Naive thymus-derived CD8-positive, alpha-beta T cell (primary cell): ENCODE data around the gene NAT16. TPM values are rescaled to one million over a fixed set of nuclear protein-coding genes. Genes with fewer than 3 reads are reported as not detected.
A peak's percentile ranks its signal among the peaks of the same experiment; 100 is the strongest.

Experiments
- ATAC-seq, 2 donors: fragments of 150-1000 bp; cut with Tn5 transposase in 1 of 2; sonication (Bioruptor Pico), chemical (Tn5 transposase) in 1 of 2; 1 replicate in 1 of 2; 2 replicates in 1 of 2; pipeline ENCODE4 v1.10.0; 2021; ENCODE audit warnings: mild to moderate bottlenecking in 2 of 2, moderate library complexity in 2 of 2
- POLR2A ChIA-PET: fragments of 350-600 bp; sonication (Branson Sonifier 250); formaldehyde crosslinking; loops from one replicate; lab custom pipeline; 2021; ENCODE audit warnings: antibody characterized with exemption; lab: Charles Lee
- DNase-seq, 10 donors: peaks; one replicate each; pipeline versions ENCODE4 v3.0.0 to v3.0.0-alpha.2; 2020 to 2022
- H3K27ac Mint-ChIP-seq, 10 donors: one replicate each; pipeline ENCODE4 v1.8.0; 2020 to 2022; ENCODE audit warnings: mild to moderate bottlenecking in 10 of 10, mixed read lengths in 10 of 10, moderate library complexity in 4 of 10, inconsistent platforms in 1 of 10
- H3K27me3 Mint-ChIP-seq, 5 donors: one replicate each; pipeline ENCODE4 v1.8.0; 2021 to 2022; ENCODE audit warnings: mixed read lengths in 5 of 5
- H3K36me3 Mint-ChIP-seq, 3 donors: one replicate each; pipeline ENCODE4 v1.8.0; 2020 to 2022; ENCODE audit warnings: mixed read lengths in 3 of 3, mild to moderate bottlenecking in 2 of 3, inconsistent platforms in 1 of 3
- H3K4me1 Mint-ChIP-seq, 4 donors: one replicate each; pipeline ENCODE4 v1.8.0; 2021 to 2022; ENCODE audit warnings: mixed read lengths in 4 of 4
- H3K4me3 Mint-ChIP-seq, 10 donors: one replicate each; pipeline ENCODE4 v1.8.0; 2020 to 2022; ENCODE audit warnings: mild to moderate bottlenecking in 10 of 10, mixed read lengths in 10 of 10, moderate library complexity in 6 of 10, inconsistent platforms in 1 of 10
- H3K9me3 Mint-ChIP-seq, 9 donors: one replicate each; pipeline ENCODE4 v1.8.0; 2020 to 2022; ENCODE audit warnings: mixed read lengths in 9 of 9, mild to moderate bottlenecking in 3 of 9, inconsistent platforms in 1 of 9, moderate library complexity in 1 of 9
- polyA plus RNA-seq, 3 donors: library from polyadenylated mRNA; unstranded; fragments of 300-500 nt; fragmentation: Illumina TruSeq; gene quantifications; one replicate each; pipeline ENCODE4 v1.2.3, GENCODE V29; 2021
- total RNA-seq, 8 experiments: library from RNA in 2 of 8; stranded (reverse) in 2 of 8; gene quantifications; one replicate each; pipeline ENCODE4 v1.2.3 and lab custom pipeline; 2021 to 2026

Gene NAT16
- total and polyA plus RNA-seq, 5 experiments from 2014 or later = not detected

GRCh38 chr7:101177644-101178043 lies 2.4 kb downstream of the NAT16 start:
- peaks cover 43 to 95% (median 64%) of the 10 kb centered on the region in 5 donors for H3K27me3 Mint-ChIP-seq
- POLR2A ChIA-PET = no interaction called here
- H3K9me3 Mint-ChIP-seq = peaks cover 0 to 7% (median 0%) of the 10 kb centered on the region in 9 donors
- ATAC-seq (no peak), DNase-seq (no peak)
- H3K36me3 Mint-ChIP-seq = peaks cover 0 to 13% (median 0%) of the 10 kb centered on the region in 3 donors
- no peak overlapping the region for H3K27ac Mint-ChIP-seq
- H3K4me3 Mint-ChIP-seq = no peak overlapping the region
- peaks cover 19 to 40% (median 30%) of the 10 kb centered on the region in 4 donors for H3K4me1 Mint-ChIP-seq

GRCh38 chr7:101175664-101176063 lies 4.4 kb downstream of the NAT16 start:
- peaks cover 30 to 55% (median 43%) of the 10 kb centered on the region in 4 donors for H3K4me1 Mint-ChIP-seq
- POLR2A ChIA-PET = interaction anchor here (0.9 kb wide), 1 partner anchor 11 kb away, joined by 3 read pairs; no protein-coding TSS in a partner anchor

GRCh38 chr7:101174322-101174854 lies 5.7 kb downstream of the NAT16 start:
- Mint-ChIP-seq H3K27ac (peak overlapping the region in 2 of 10 donors; percentile 53 to 70), H3K9me3 (peaks cover 0 to 5% (median 0%) of the 10 kb centered on the region in 9 donors), H3K4me3 (peak overlapping the region; percentile 25 to 86 (median 68)), H3K4me1 (peaks cover 35 to 55% (median 51%) of the 10 kb centered on the region in 4 donors), H3K27me3 (peaks cover 47 to 98% (median 73%) of the 10 kb centered on the region in 5 donors), H3K36me3 (peaks cover 0 to 5% (median 0%) of the 10 kb centered on the region in 3 donors)
- POLR2A ChIA-PET = no interaction called here
- peak in 1 of 10 donors; percentile 45 for DNase-seq
- ATAC-seq = no peak

More at GRCh38 chr7:101175664-101176063, 4.4 kb downstream of the NAT16 start:
- Mint-ChIP-seq H3K4me3 (no peak overlapping the region), H3K27me3 (peaks cover 41 to 98% (median 66%) of the 10 kb centered on the region in 5 donors), H3K27ac (peak overlapping the region in 1 of 10 donors; percentile 15), H3K36me3 (peaks cover 0 to 8% (median 0%) of the 10 kb centered on the region in 3 donors), H3K9me3 (peaks cover 0 to 5% (median 0%) of the 10 kb centered on the region in 9 donors)
- no peak for DNase-seq
- no peak for ATAC-seq

- DNase-seq (peak; percentile 39 to 73 (median 64)), ATAC-seq (peak; percentile 43 to 61)
- Mint-ChIP-seq H3K4me3 (peak overlapping the region; percentile 25 to 86 (median 68)), H3K4me1 (peaks cover 35 to 55% (median 51%) of the 10 kb centered on the region in 4 donors), H3K27me3 (peaks cover 51 to 98% (median 74%) of the 10 kb centered on the region in 5 donors), H3K36me3 (peaks cover 0 to 5% (median 0%) of the 10 kb centered on the region in 3 donors), H3K9me3 (peaks cover 0 to 5% (median 0%) of the 10 kb centered on the region in 9 donors), H3K27ac (peak overlapping the region in 2 of 10 donors; percentile 32 to 70)
- POLR2A ChIA-PET = interaction anchor here (0.7 kb wide), 1 partner anchor 17 kb away, joined by 3 read pairs; no protein-coding TSS in a partner anchor
Observed at GRCh38 chr7:101173752-101174244, 6.3 kb downstream of the NAT16 start.

- Mint-ChIP-seq H3K36me3 (peaks cover 0 to 5% (median 0%) of the 10 kb centered on the region in 3 donors), H3K9me3 (peaks cover 0 to 5% (median 0%) of the 10 kb centered on the region in 9 donors), H3K4me1 (peaks cover 39 to 61% (median 56%) of the 10 kb centered on the region in 4 donors), H3K27me3 (peaks cover 53 to 98% (median 80%) of the 10 kb centered on the region in 5 donors), H3K4me3 (peak overlapping the region in 9 of 10 donors; percentile 12 to 73 (median 50)), H3K27ac (peak overlapping the region in 1 of 10 donors; percentile 20)
- POLR2A ChIA-PET = interaction anchor here (0.7 kb wide), 1 partner anchor 17 kb away, joined by 3 read pairs; no protein-coding TSS in a partner anchor
- ATAC-seq (no peak), DNase-seq (no peak)
Observed at GRCh38 chr7:101172854-101173751, 7.0 kb downstream of the NAT16 start.

GRCh38 chr7:101172005-101172853 lies 7.9 kb downstream of the NAT16 start:
- POLR2A ChIA-PET = interaction anchor here (0.6 kb wide), 1 partner anchor 69 kb away, joined by 3 read pairs; no protein-coding TSS in a partner anchor
- Mint-ChIP-seq H3K9me3 (peaks cover 0 to 5% (median 0%) of the 10 kb centered on the region in 9 donors), H3K27ac (no peak overlapping the region), H3K4me3 (peak overlapping the region; percentile 11 to 81 (median 61)), H3K27me3 (peaks cover 52 to 98% (median 79%) of the 10 kb centered on the region in 5 donors), H3K4me1 (peaks cover 42 to 67% (median 61%) of the 10 kb centered on the region in 4 donors), H3K36me3 (peaks cover 0 to 5% (median 0%) of the 10 kb centered on the region in 3 donors)
- DNase-seq (no peak), ATAC-seq (no peak)

GRCh38 chr7:101171442-101171837 lies 8.7 kb downstream of the NAT16 start:
- Mint-ChIP-seq H3K27ac (peak overlapping the region in 3 of 10 donors; percentile 61 to 73 (median 70)), H3K9me3 (peaks cover 0 to 3% (median 0%) of the 10 kb centered on the region in 9 donors), H3K4me3 (peak overlapping the region; percentile 37 to 81 (median 64)), H3K36me3 (peaks cover 0 to 5% (median 0%) of the 10 kb centered on the region in 3 donors), H3K4me1 (peaks cover 48 to 74% (median 66%) of the 10 kb centered on the region in 4 donors), H3K27me3 (peaks cover 51 to 98% (median 78%) of the 10 kb centered on the region in 5 donors)
- no peak for ATAC-seq
- POLR2A ChIA-PET = no interaction called here
- DNase-seq = no peak

GRCh38 chr7:101170617-101171441 lies 9.3 kb downstream of the NAT16 start:
- ATAC-seq = peak; percentile 38 to 70
- H3K27me3 Mint-ChIP-seq = peaks cover 51 to 98% (median 77%) of the 10 kb centered on the region in 5 donors
- H3K27ac Mint-ChIP-seq = peak overlapping the region in 2 of 10 donors; percentile 70 to 73

GRCh38 chr7:101169838-101170551 lies 10.1 kb downstream of the NAT16 start:
- peak overlapping the region in 2 of 10 donors; percentile 29 to 60 for H3K27ac Mint-ChIP-seq
- DNase-seq = peak; percentile 63 to 84 (median 78)
- POLR2A ChIA-PET = no interaction called here
- peaks cover 0 to 11% (median 2%) of the 10 kb centered on the region in 3 donors for H3K36me3 Mint-ChIP-seq
- peaks cover 0 to 3% (median 0%) of the 10 kb centered on the region in 9 donors for H3K9me3 Mint-ChIP-seq
- peak overlapping the region; percentile 30 to 81 (median 64) for H3K4me3 Mint-ChIP-seq
- H3K27me3 Mint-ChIP-seq = peaks cover 52 to 98% (median 77%) of the 10 kb centered on the region in 5 donors
- peak; percentile 54 to 58 for ATAC-seq
- H3K4me1 Mint-ChIP-seq = peaks cover 57 to 88% (median 77%) of the 10 kb centered on the region in 4 donors

More at GRCh38 chr7:101170617-101171441, 9.3 kb downstream of the NAT16 start:
- H3K36me3 Mint-ChIP-seq = peaks cover 0 to 5% (median 0%) of the 10 kb centered on the region in 3 donors
- peak overlapping the region; percentile 37 to 81 (median 64) for H3K4me3 Mint-ChIP-seq
- POLR2A ChIA-PET = no interaction called here
- H3K9me3 Mint-ChIP-seq = peaks cover 0 to 3% (median 0%) of the 10 kb centered on the region in 9 donors
- peaks cover 52 to 80% (median 71%) of the 10 kb centered on the region in 4 donors for H3K4me1 Mint-ChIP-seq
- peak in 4 of 10 donors; percentile 37 to 65 (median 47) for DNase-seq
